Caki2 (cell line): Measurements from ENCODE around the gene GVQW3. TPM values are rescaled to one million over a fixed set of nuclear protein-coding genes. Genes with fewer than 3 reads are reported as not detected.

Experiments
- DNase-seq: peaks from one replicate; pipeline ENCODE4 v3.0.0-alpha.2; 2015; ENCODE audit warnings: low read depth
- in situ Hi-C: cut with HindIII; loops from 2 replicates; pipeline ENCODE4 v1.10.0; 2016; ENCODE audit warnings: low sequenced_read_pairs, low pct_unique_long_range_greater_than_20kb, mixed read lengths
- total RNA-seq: library from RNA; depleted of rRNA; stranded (reverse); fragments of >200 nt; shearing (Covaris generic); gene quantifications from 2 replicates; pipeline ENCODE4 v1.2.3, GENCODE V29; 2014; ENCODE audit warnings: low replicate concordance; rRNA removed

GVQW3 gene
- 0.09 and 0.34 TPM in 2 replicates for total RNA-seq

GRCh38 chr11:76380977-76381719 lies at the start of gene GVQW3, which contains the start of gene THAP12:
Gene GVQW3 (plus strand): TSS chr11:76381323. CDS start chr11:76381829, 506 bp downstream.
Gene THAP12 (minus strand): TSS chr11:76381132. CDS start chr11:76380836, 296 bp downstream.
- in situ Hi-C loops: no loop called here
- peak; percentile 98 for DNase-seq

- in situ Hi-C loops: no loop called here
- DNase-seq: no peak
Measured at GRCh38 chr11:76334826-76335389, 46.2 kb upstream of the GVQW3 start.

GRCh38 chr11:76335842-76336241 lies 45.3 kb upstream of the GVQW3 start:
- in situ Hi-C loops: no loop called here

GRCh38 chr11:76336597-76336996 lies 44.5 kb upstream of the GVQW3 start:
- no peak for DNase-seq

More at GRCh38 chr11:76335842-76336241, 45.3 kb upstream of the GVQW3 start:
- no peak for DNase-seq

GRCh38 chr11:76337469-76337868 lies 43.7 kb upstream of the GVQW3 start:
- in situ Hi-C loops: no loop called here
- no peak for DNase-seq

More at GRCh38 chr11:76336597-76336996, 44.5 kb upstream of the GVQW3 start:
- in situ Hi-C loops: no loop called here

DNA sequence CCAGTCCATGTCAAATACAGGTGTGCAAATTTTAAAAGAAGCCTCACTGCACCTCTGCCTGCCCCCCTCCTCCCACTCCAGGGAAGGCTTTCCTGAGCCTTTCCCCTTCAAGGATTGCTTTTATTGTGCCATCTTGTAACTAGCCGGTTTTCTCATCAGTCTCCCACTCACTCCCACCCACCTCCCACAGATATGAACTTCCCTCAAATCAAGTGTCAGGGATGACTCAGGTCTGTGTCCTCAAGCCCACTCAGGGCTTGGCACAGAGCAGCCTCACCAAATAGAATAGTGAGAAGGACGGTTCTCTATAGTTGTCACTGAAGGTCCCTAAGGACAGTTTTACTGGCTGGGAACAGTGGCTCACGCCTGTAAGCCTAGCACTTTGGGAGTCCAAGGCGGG lies 43.2 kb upstream of the GVQW3 start:
- in situ Hi-C loops: no loop called here
- DNase-seq: no peak

DNA sequence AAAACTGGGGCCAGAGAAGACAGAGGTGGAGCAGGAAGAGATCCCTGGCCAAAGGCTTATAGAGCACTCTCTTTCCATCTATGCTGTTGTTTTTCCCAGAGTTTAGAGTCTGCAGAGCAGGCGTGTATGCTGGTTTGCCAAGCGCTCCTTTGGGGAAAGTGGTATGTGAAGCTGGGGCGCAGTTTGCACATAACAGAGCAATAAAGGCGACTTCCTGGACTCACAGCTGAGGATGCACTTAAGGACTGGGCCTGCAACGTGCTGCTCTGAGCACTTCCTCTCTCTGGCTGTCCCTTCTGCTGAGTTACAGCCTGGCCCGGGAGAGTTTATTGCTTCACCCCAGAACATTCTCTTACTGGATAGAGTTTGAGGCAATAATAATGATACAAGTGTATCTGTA lies 41.9 kb upstream of the GVQW3 start:
- no peak for DNase-seq
- in situ Hi-C loops: no loop called here

- in situ Hi-C loops: no loop called here
- no peak for DNase-seq
Measured at GRCh38 chr11:76347466-76347865, 33.7 kb upstream of the GVQW3 start.

DNA sequence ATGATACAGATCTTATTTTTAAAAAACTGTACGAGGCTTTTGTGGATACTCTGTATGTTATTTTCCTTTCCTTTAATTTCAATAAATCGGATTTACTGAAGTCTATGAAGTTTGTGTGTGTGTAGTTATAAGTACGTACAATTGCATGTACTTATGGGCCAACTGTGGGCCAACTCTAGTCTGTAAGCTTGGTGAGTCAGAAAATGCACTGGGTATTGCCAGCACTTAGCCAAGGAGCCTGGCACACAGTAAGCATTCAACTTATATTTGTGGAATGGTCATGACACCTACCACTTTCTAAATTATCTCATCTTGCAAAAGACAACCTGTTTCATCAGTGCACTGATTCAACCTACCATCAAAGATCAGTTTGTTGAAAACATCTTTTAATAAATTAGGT lies 32.8 kb upstream of the GVQW3 start:
- in situ Hi-C loops: no loop called here
- DNase-seq: no peak

GRCh38 chr11:76355172-76355571 lies 26.0 kb upstream of the GVQW3 start:
- DNase-seq: no peak

DNA sequence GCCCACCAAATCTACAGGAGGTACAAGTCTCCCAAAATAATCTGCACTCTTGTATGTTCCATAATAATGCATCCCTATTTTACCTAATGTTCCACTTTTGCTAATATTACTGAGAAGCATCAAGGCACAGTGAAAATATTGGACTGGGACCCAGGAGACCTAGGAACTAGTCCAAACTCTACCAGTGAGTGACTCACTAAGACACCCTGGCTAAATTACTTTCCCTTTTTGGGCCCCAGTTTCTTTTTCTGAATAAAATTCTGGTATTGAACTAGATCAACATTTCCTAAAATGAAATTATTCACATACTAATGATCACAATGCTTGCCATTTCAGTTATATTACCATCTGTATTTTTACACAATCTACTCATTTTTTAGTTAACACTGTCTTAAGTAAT lies 19.7 kb upstream of the GVQW3 start:
- in situ Hi-C loops: no loop called here
- DNase-seq: no peak

More at GRCh38 chr11:76355172-76355571, 26.0 kb upstream of the GVQW3 start:
- in situ Hi-C loops: no loop called here

DNA sequence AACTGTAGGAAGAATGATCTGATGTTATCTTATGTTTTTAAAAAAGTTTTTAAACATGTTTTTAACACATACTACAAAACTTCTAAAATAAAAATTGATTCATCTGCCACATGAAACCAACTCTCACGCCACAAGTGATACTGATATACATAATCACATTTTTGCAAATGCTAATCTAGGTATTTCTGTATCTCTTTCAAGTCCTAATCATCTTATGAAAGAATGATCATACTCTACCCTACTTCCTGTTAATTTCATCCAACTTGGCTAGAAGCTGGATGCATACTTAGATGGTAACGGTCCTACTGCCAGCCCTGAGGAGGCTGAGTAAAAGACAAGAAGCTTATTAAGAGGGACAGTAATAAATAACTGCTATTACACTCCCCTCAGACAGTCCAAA lies 19.3 kb upstream of the GVQW3 start:
- in situ Hi-C loops: no loop called here
- no peak for DNase-seq

- DNase-seq: no peak
- in situ Hi-C loops: no loop called here
Measured at GRCh38 chr11:76362716-76363115, 18.4 kb upstream of the GVQW3 start.

DNA sequence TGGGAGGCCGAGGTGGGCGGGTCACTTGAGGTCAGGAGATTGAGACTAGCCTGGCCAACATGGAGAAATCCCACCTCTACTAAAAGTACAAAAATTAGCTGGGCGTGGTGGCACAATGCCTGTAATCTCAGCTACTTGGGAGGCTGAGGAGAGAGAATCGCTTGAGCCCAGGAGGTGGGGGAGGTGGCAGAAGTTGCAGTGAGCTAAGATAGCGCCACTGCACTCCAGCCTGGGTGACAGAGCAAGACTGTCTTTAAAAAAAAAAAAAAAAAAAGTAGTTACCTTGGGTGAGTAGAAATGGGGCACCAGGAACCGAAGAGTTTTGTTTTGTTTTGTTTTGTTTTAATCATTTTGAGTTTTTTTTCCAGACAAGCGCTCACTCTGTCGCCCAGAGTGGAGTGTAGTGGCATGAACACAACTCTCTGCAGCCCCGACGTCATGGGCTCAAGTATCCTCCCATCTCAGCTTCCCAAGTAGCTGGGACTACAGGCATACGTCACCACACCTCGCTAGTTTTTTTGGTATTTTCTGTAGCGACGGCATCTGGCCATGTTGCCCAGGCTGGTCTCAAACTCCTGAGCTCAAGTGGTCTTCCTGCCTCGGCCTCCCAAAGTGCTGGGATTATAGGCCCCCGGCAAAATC lies 16.0 kb upstream of the GVQW3 start:
- no peak for DNase-seq
- in situ Hi-C loops: no loop called here

- in situ Hi-C loops: no loop called here
- no peak for DNase-seq
Measured at GRCh38 chr11:76368490-76368889, 12.6 kb upstream of the GVQW3 start.

GRCh38 chr11:76369406-76369805 lies 11.7 kb upstream of the GVQW3 start:
- in situ Hi-C loops: no loop called here
- DNase-seq: no peak

GRCh38 chr11:76371170-76371569 lies 10.0 kb upstream of the GVQW3 start:
- DNase-seq: peak; percentile 54
- in situ Hi-C loops: no loop called here

GRCh38 chr11:76376746-76377558 lies 4.2 kb upstream of the GVQW3 start:
- in situ Hi-C loops: no loop called here

DNA sequence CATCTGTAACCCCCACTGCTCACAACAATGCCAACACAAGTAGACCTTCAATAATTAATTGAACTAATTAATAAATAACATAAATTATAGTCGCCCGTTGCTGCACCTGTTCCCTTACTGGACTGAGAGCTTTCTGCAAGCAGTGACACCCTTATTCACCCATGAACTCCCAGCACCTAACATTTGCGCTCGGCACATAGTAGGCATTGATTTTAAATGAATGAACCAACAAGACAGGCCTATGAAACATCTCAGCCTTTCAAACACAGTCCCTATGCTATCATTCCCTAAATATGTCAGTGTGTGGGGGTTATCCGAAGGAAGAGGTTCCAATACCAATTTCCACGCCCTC lies 1.3 kb upstream of the GVQW3 start:
- in situ Hi-C loops: no loop called here
- no peak for DNase-seq

More at GRCh38 chr11:76376746-76377558, 4.2 kb upstream of the GVQW3 start:
- no peak for DNase-seq
